ENCODE data around the gene SDHAF2. TPM values are rescaled to one million over a fixed set of nuclear protein-coding genes. Genes with fewer than 3 reads are reported as not detected.

The SDHAF2 gene
- total RNA-seq, 1 experiment from 2014 or later = 49.1 TPM

DNA sequence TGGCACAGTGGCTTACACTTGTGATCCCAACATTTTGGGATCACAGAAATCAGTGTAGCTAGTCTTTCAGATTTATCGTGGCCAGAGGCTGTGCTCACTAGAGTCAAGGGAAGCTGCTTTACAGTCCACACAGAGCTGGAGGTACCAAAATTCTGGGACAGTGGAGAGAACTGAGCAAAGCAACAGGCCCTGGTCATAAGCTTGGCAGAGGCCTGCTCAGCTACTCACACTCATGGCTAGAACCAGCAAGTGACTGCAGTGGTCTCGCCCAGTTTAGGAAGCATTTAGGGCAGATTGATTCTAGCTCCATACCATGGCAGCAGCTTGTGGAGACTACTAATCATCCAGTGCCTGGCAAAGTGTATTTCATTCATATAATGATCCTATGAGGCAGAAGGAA, 28.8 kb upstream of the SDHAF2 start:
- no peak for TF ChIP-seq EZH2 (IDR thresholded peaks at IDR 0.05; ENCODE audit: borderline replicate concordance, low read depth, low read length, poor library complexity, severe bottlenecking)
- TF ChIP-seq, protein P1, sequence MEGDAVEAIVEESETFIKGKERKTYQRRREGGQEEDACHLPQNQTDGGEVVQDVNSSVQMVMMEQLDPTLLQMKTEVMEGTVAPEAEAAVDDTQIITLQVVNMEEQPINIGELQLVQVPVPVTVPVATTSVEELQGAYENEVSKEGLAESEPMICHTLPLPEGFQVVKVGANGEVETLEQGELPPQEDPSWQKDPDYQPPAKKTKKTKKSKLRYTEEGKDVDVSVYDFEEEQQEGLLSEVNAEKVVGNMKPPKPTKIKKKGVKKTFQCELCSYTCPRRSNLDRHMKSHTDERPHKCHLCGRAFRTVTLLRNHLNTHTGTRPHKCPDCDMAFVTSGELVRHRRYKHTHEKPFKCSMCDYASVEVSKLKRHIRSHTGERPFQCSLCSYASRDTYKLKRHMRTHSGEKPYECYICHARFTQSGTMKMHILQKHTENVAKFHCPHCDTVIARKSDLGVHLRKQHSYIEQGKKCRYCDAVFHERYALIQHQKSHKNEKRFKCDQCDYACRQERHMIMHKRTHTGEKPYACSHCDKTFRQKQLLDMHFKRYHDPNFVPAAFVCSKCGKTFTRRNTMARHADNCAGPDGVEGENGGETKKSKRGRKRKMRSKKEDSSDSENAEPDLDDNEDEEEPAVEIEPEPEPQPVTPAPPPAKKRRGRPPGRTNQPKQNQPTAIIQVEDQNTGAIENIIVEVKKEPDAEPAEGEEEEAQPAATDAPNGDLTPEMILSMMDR (conservative IDR thresholded peaks at IDR 0.05; ENCODE audit: low read depth, low read length) = no peak
- POLR2A ChIA-PET (ENCODE audit: low non-redundant PET) = interaction anchor here (0.5 kb wide), 1 partner anchor 42 kb away, joined by 4 read pairs; no protein-coding TSS in a partner anchor
- BruUV-seq (replicated peaks) = no TSS peak

DNA sequence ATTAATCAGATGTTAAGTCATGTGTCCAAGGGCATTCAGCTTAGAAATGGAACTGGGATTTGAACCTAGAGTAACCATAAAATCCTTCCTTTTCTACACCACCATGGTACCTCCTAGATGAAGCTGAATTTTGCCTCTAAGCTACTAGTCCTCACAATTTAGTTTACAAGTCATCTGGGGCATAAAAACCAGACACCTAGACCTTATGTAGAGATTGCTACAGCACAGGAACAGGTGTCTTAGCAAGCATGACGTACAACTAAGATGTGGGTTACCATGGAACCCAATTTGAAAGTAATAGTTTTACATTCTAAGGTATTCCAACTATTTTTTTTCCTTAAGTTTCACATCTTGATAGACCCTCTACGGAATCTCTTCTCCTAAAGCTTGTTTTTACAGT, 28.4 kb upstream of the SDHAF2 start:
- no peaks in the 10 kb centered on the region for H3K9me3 ChIP-seq (ENCODE audit: low read depth, low read length, poor library complexity, severe bottlenecking)
- no peak overlapping the region for H3K4me3 ChIP-seq (ENCODE audit: low read depth, low read length, poor library complexity, severe bottlenecking)
- intact Hi-C loops (cut with micrococcal nuclease; ENCODE audit: unreplicated experiment) = no loop called here
- CTCF ChIA-PET = interaction anchor here (0.5 kb wide), 1 partner anchor 46 kb away, joined by 3 read pairs; no protein-coding TSS in a partner anchor
- TF ChIP-seq EZH2 (IDR thresholded peaks at IDR 0.05; ENCODE audit: borderline replicate concordance, low read depth, low read length, poor library complexity, severe bottlenecking) = no peak
- TF ChIP-seq, protein P1 (conservative IDR thresholded peaks at IDR 0.05; ENCODE audit: low read depth, low read length) = no peak
- H3K4me1 ChIP-seq (ENCODE audit: insufficient read depth, low read length, poor library complexity, severe bottlenecking) = no peaks in the 10 kb centered on the region
- H3K27ac ChIP-seq (ENCODE audit: low read depth, low read length, poor library complexity, severe bottlenecking) = no peak overlapping the region
- no peaks in the 10 kb centered on the region for H3K27me3 ChIP-seq (replicated peaks; ENCODE audit: insufficient read depth, low read depth, low read length, poor library complexity)
- DNase-seq (ENCODE audit: low spot score) = no peak
- H3K36me3 ChIP-seq (ENCODE audit: insufficient read depth, low read length, poor library complexity, severe bottlenecking) = peaks cover 58% of the 10 kb centered on the region
- no TSS peak for BruUV-seq (replicated peaks)
- POLR2A ChIA-PET (ENCODE audit: low non-redundant PET) = interaction anchor here (0.5 to 0.6 kb wide), 2 partner anchors 42 to 82 kb away, joined by 3 to 4 read pairs; no protein-coding TSS in a partner anchor

More for the DNA sequence above, 28.8 kb upstream of the SDHAF2 start:
- Histone ChIP-seq H3K4me3 (ENCODE audit: low read depth, low read length, poor library complexity, severe bottlenecking) (no peak overlapping the region), H3K9me3 (ENCODE audit: low read depth, low read length, poor library complexity, severe bottlenecking) (no peaks in the 10 kb centered on the region), H3K27ac (ENCODE audit: low read depth, low read length, poor library complexity, severe bottlenecking) (no peak overlapping the region), H3K27me3 (replicated peaks; ENCODE audit: insufficient read depth, low read depth, low read length, poor library complexity) (no peaks in the 10 kb centered on the region), H3K4me1 (ENCODE audit: insufficient read depth, low read length, poor library complexity, severe bottlenecking) (no peaks in the 10 kb centered on the region), H3K36me3 (ENCODE audit: insufficient read depth, low read length, poor library complexity, severe bottlenecking) (peaks cover 54% of the 10 kb centered on the region)
- CTCF ChIA-PET = interaction anchor here (0.5 kb wide), 1 partner anchor 45 kb away, joined by 3 read pairs; no protein-coding TSS in a partner anchor
- DNase-seq (ENCODE audit: low spot score) = no peak
- intact Hi-C loops (cut with micrococcal nuclease; ENCODE audit: unreplicated experiment) = no loop called here

DNA sequence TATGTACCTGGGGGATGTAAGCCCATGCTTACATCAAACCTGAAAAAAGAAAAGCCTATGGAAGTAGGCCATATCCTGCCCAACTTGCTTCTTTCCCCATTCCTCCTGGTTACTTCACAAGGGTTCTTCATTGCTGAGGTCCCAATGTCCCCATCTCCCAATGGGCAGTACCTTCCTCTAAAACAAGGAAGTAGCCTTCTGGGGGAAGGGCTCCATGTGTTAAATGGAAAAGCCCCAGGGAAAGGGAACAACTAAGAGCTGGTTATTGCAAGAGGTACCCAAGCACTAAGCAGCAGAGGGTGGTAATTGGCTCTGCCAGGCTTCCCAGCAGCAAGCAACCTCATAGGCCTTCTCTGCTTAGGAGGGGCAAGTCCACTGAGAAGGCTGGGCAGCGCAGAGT, 26.3 kb upstream of the SDHAF2 start:
- ChIA-PET CTCF (no interaction called here), POLR2A (ENCODE audit: low non-redundant PET) (interaction anchor here (0.6 kb wide), 1 partner anchor 367 kb away, joined by 3 read pairs; no protein-coding TSS in a partner anchor)
- Histone ChIP-seq H3K27ac (ENCODE audit: low read depth, low read length, poor library complexity, severe bottlenecking) (no peak overlapping the region), H3K36me3 (ENCODE audit: insufficient read depth, low read length, poor library complexity, severe bottlenecking) (peaks cover 77% of the 10 kb centered on the region), H3K27me3 (replicated peaks; ENCODE audit: insufficient read depth, low read depth, low read length, poor library complexity) (no peaks in the 10 kb centered on the region), H3K4me3 (ENCODE audit: low read depth, low read length, poor library complexity, severe bottlenecking) (no peak overlapping the region), H3K4me1 (ENCODE audit: insufficient read depth, low read length, poor library complexity, severe bottlenecking) (no peaks in the 10 kb centered on the region), H3K9me3 (ENCODE audit: low read depth, low read length, poor library complexity, severe bottlenecking) (no peaks in the 10 kb centered on the region)
- DNase-seq (ENCODE audit: low spot score) = no peak
- TF ChIP-seq EZH2 (IDR thresholded peaks at IDR 0.05; ENCODE audit: borderline replicate concordance, low read depth, low read length, poor library complexity, severe bottlenecking) = no peak
- TF ChIP-seq, protein P1 (conservative IDR thresholded peaks at IDR 0.05; ENCODE audit: low read depth, low read length) = no peak
- BruUV-seq (replicated peaks) = no TSS peak
- intact Hi-C loops (cut with micrococcal nuclease; ENCODE audit: unreplicated experiment) = no loop called here
